GM12878 (cell line): Measurements from ENCODE around the gene MZB1. TPM values are rescaled to one million over a fixed set of nuclear protein-coding genes. Genes with fewer than 3 reads are reported as not detected.

Experiments
- ATAC-seq: fragments of 200-7000 bp; cut with Tn5 transposase; 3 replicates; pipeline ENCODE4 v1.9.1; 2020; ENCODE audit warnings: mild to moderate bottlenecking, moderate library complexity
- BruUV-seq: library from RNA; stranded (reverse); fragments of 400-500 nt; replicated peaks from 2 replicates; lab custom pipeline; 2021; lab: Mats Ljungman, UMichigan
- CTCF ChIA-PET: fragments of 300-600 bp; sonication (Branson Sonifier 250); formaldehyde crosslinking; extraction: SDS; loops from one replicate; lab custom pipeline; 2021; ENCODE audit warnings: inconsistent platforms; lab: Yijun Ruan, JAX
- POLR2A ChIA-PET: fragments of 350-600 bp; formaldehyde crosslinking; extraction: SDS; loops from one replicate; lab custom pipeline; 2021; ENCODE audit warnings: inconsistent platforms; lab: Charles Lee
- RAD21 ChIA-PET: fragments of 300-600 bp; sonication (Branson Sonifier 250); formaldehyde crosslinking; loops from one replicate; lab custom pipeline; 2023; ENCODE audit warnings: antibody characterized with exemption; ENCODE audit not compliant: unreplicated experiment; lab: Charles Lee
- SMC1A ChIA-PET: fragments of 300-600 bp; sonication (Branson Sonifier 250); formaldehyde crosslinking; loops from one replicate; lab custom pipeline; 2023; ENCODE audit not compliant: unreplicated experiment, uncharacterized antibody; lab: Charles Lee
- DNase-seq: peaks from one replicate; pipeline ENCODE4 v3.0.0-alpha.2; 2011; ENCODE audit warnings: low read depth, low spot score
- FAIRE-seq: peaks from 3 replicates; lab custom pipeline; 2011; peaks lifted over from hg19 to GRCh38; lab: Jason Lieb, UNC
- H2AFZ ChIP-seq: 2 replicates; pipeline ENCODE4 v1.6.0; 2011; ENCODE audit warnings: low read depth, low read length, control low read depth; ENCODE audit not compliant: control insufficient read depth
- H3K27ac ChIP-seq: 2 replicates; pipeline ENCODE4 v1.5.1; 2011; ENCODE audit warnings: control low read depth; ENCODE audit not compliant: control insufficient read depth, insufficient read depth
- H3K27me3 ChIP-seq, 2 experiments: replicated peaks in 1 of 2; 2 replicates each; pipeline versions ENCODE4 v1.6.0 to v1.6.1; 2011; ENCODE audit warnings: low read length in 1 of 2; ENCODE audit not compliant: control insufficient read depth in 2 of 2, insufficient read depth in 2 of 2
- H3K36me3 ChIP-seq, 2 experiments: 2 replicates each; pipeline ENCODE4 v1.5.1; 2011; ENCODE audit warnings: low read length in 1 of 2; ENCODE audit not compliant: control insufficient read depth in 2 of 2, insufficient read depth in 2 of 2
- H3K4me1 ChIP-seq: 2 replicates; pipeline ENCODE4 v1.6.1; 2011; ENCODE audit warnings: mild to moderate bottlenecking, low read length, moderate library complexity, mixed read lengths; ENCODE audit not compliant: control insufficient read depth, insufficient read depth
- H3K4me2 ChIP-seq: 2 replicates; pipeline ENCODE4 v1.6.0; 2011; ENCODE audit warnings: control low read depth; ENCODE audit not compliant: control insufficient read depth, insufficient read depth
- H3K4me3 ChIP-seq: fragments of 200-600 bp; sonication (generic); 2 replicates; pipeline ENCODE4 v1.5.1; 2016
- H3K79me2 ChIP-seq: 2 replicates; pipeline ENCODE4 v1.6.0; 2011; ENCODE audit warnings: low read length; ENCODE audit not compliant: control insufficient read depth, insufficient read depth
- H3K9ac ChIP-seq: 2 replicates; pipeline ENCODE4 v1.8.0; 2011; ENCODE audit warnings: low read length, control low read depth, mixed read lengths; ENCODE audit not compliant: control insufficient read depth, insufficient read depth
- H3K9me3 ChIP-seq: replicated peaks from 3 replicates; pipeline ENCODE4 v1.5.1; 2011; ENCODE audit warnings: mild to moderate bottlenecking, low read length; ENCODE audit not compliant: control insufficient read depth, insufficient read depth
- H4K20me1 ChIP-seq: 2 replicates; pipeline ENCODE4 v1.6.0; 2011; ENCODE audit not compliant: control insufficient read depth, insufficient read depth
- CBX3 ChIP-seq: fragments of 200-600 bp; sonication (generic); IDR thresholded peaks from 2 replicates; pipeline ENCODE4 v1.6.1; 2016; ENCODE audit warnings: low read depth, borderline replicate concordance
- CREB1 ChIP-seq: IDR thresholded peaks from 2 replicates; pipeline ENCODE4 v1.6.1; 2012; ENCODE audit warnings: low read depth, mild to moderate bottlenecking, inconsistent platforms
- DPF2 ChIP-seq: fragments of 450-650 bp; IDR thresholded peaks from 2 replicates; pipeline ENCODE4 v1.6.1; 2017; ENCODE audit warnings: mild to moderate bottlenecking
- FOXM1 ChIP-seq: IDR thresholded peaks from 2 replicates; pipeline ENCODE4 v1.6.1; 2012; ENCODE audit warnings: low read depth, mild to moderate bottlenecking, inconsistent platforms, low read length, moderate library complexity
- POLR2AphosphoS5 ChIP-seq: IDR thresholded peaks from 2 replicates; pipeline ENCODE4 v1.6.1; 2011; ENCODE audit warnings: mild to moderate bottlenecking, low read length, inconsistent platforms
- RBBP5 ChIP-seq: fragments of 200-600 bp; sonication (generic); conservative IDR thresholded peaks from 2 replicates; pipeline ENCODE4 v1.6.1; 2016
- SMAD1 ChIP-seq: fragments of 450-650 bp; IDR thresholded peaks from 2 replicates; pipeline ENCODE4 v1.6.1; 2018; ENCODE audit warnings: mild to moderate bottlenecking, low read depth; ENCODE audit not compliant: partially characterized antibody
- SMARCA5 ChIP-seq: fragments of 450-650 bp; IDR thresholded peaks from 2 replicates; pipeline ENCODE4 v1.6.1; 2017; ENCODE audit warnings: mild to moderate bottlenecking
- SRF ChIP-seq, 2 experiments: IDR thresholded peaks; 2 replicates each; pipeline ENCODE4 v1.6.1; 2011; ENCODE audit warnings: low read depth in 2 of 2, low read length in 2 of 2, mild to moderate bottlenecking in 1 of 2, moderate library complexity in 1 of 2
- STAT3 ChIP-seq: IDR thresholded peaks from 2 replicates; pipeline ENCODE4 v1.6.1; 2011; ENCODE audit warnings: low read depth, low read length, improper control_type of control experiment
- SUZ12 ChIP-seq: fragments of 200-600 bp; sonication (generic); IDR thresholded peaks from one replicate; pipeline ENCODE4 v1.6.1; 2018; ENCODE audit warnings: antibody characterized with exemption, mild to moderate bottlenecking; ENCODE audit not compliant: unreplicated experiment
- ZBED1 ChIP-seq: IDR thresholded peaks from 2 replicates; pipeline ENCODE4 v1.6.1; 2016; ENCODE audit warnings: borderline replicate concordance
- WGBS: methylation state at CpG from one replicate; pipeline ENCODE4 v1.1.6; 2016; ENCODE audit warnings: low lambda C conversion rate; ENCODE audit not compliant: insufficient replicate concordance, insufficient coverage; ENCODE audit errors: missing lambda C conversion rate; 5-methylcytosine and 5-hydroxymethylcytosine counted together
- in situ Hi-C: fragments of 300-500 bp; cut with MboI; formaldehyde crosslinking; loops from 9 replicates; pipeline ENCODE4 v1.14.3; 2018; ENCODE audit warnings: mixed read lengths
- intact Hi-C: fragments of 100-400 bp; cut with micrococcal nuclease; formaldehyde crosslinking; loops from one replicate; pipeline ENCODE4 v1.14.2; 2022; ENCODE audit not compliant: unreplicated experiment
- polyA plus RNA-seq, 11 experiments: library from polyadenylated mRNA; depleted of rRNA in 4 of 11; unstranded in 6 of 11; stranded (reverse) in 5 of 11; fragments of >200 nt; fragmentation: Nextera tagmentation in 4 of 11; fragmentation: Illumina TruSeq in 1 of 11; extraction: Ambion mirVana in 4 of 11; extraction: Trizol in 1 of 11; gene quantifications; 1 replicate in 1 of 11; 2 replicates in 10 of 11; pipeline versions ENCODE4 v1.2.1 to v1.2.3, GENCODE V29; 2011 to 2016; ENCODE audit warnings: inconsistent platforms in 2 of 11, missing spikeins in 2 of 11, low read depth in 1 of 11
- total RNA-seq, 4 experiments: library from RNA; depleted of rRNA in 3 of 4; stranded (reverse); fragments of >200 nt in 3 of 4; fragmentation: Illumina TruSeq in 1 of 4; extraction: Trizol in 1 of 4; gene quantifications; 2 replicates each; pipeline versions ENCODE4 v1.2.1 to v1.2.3, GENCODE V29; 2013 to 2021
- TF ChIP-seq, protein P1 (sequence below): fragments of 450-650 bp; IDR thresholded peaks from 2 replicates; pipeline ENCODE4 v1.6.1; 2017; ENCODE audit warnings: antibody characterized with exemption, mild to moderate bottlenecking, moderate library complexity

MZB1 gene
- total and polyA plus RNA-seq, 10 of the 15 experiments (the other 5 are each of a cell fraction or from before 2014, with no cell fraction given) = 19.3 to 406 (median 188) TPM

GRCh38 chr5:139387611-139388197 lies 2.0 kb downstream of the MZB1 start:
- H3K27ac ChIP-seq = peak overlapping the region; percentile 90
- SMC1A ChIA-PET = interaction anchor here (0.8 to 3.9 kb wide), 10 partner anchors 15 to 136 kb away, joined by 3 to 19 read pairs (median 3); partner anchors contain the start of genes PAIP2 and SPATA24
- in situ Hi-C loops (no loop called here), intact Hi-C loops (loop anchor here (5.0 kb wide), 1 partner anchor 190 kb away; the partner anchor contains the start of gene SIL1)
- CTCF ChIA-PET = interaction anchor here (0.7 to 3.2 kb wide), 12 partner anchors 9 to 808 kb away, joined by 3 to 15 read pairs (median 3); partner anchors contain the start of gene PAIP2
- no TSS peak for BruUV-seq
- TF ChIP-seq SUZ12 (no peak), POLR2AphosphoS5 (no peak), CREB1 (no peak), DPF2 (no peak), STAT3 (no peak), SRF (IDR thresholded peaks at IDR 0.05; ENCODE audit: low read depth in 2 of 2, low read length in 2 of 2) (no peak), SMAD1 (no peak), CBX3 (no peak), FOXM1 (no peak), RBBP5 (no peak), ZBED1 (no peak), SMARCA5 (no peak)
- TF ChIP-seq, protein P1, sequence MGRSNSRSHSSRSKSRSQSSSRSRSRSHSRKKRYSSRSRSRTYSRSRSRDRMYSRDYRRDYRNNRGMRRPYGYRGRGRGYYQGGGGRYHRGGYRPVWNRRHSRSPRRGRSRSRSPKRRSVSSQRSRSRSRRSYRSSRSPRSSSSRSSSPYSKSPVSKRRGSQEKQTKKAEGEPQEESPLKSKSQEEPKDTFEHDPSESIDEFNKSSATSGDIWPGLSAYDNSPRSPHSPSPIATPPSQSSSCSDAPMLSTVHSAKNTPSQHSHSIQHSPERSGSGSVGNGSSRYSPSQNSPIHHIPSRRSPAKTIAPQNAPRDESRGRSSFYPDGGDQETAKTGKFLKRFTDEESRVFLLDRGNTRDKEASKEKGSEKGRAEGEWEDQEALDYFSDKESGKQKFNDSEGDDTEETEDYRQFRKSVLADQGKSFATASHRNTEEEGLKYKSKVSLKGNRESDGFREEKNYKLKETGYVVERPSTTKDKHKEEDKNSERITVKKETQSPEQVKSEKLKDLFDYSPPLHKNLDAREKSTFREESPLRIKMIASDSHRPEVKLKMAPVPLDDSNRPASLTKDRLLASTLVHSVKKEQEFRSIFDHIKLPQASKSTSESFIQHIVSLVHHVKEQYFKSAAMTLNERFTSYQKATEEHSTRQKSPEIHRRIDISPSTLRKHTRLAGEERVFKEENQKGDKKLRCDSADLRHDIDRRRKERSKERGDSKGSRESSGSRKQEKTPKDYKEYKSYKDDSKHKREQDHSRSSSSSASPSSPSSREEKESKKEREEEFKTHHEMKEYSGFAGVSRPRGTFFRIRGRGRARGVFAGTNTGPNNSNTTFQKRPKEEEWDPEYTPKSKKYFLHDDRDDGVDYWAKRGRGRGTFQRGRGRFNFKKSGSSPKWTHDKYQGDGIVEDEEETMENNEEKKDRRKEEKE = no peak
- TF ChIP-seq, all 136 proteins: peak for 0
- Histone ChIP-seq H3K4me2 (peak overlapping the region; percentile 73), H3K4me1 (peaks cover 56% of the 10 kb centered on the region), H2AFZ (no peak overlapping the region), H3K36me3 (no peaks in the 10 kb centered on the region; a peak in 2 of 4 replicates), H3K4me3 (peak overlapping the region; percentile 87), H3K9ac (peak overlapping the region; percentile 97), H3K9me3 (no peaks in the 10 kb centered on the region), H3K27me3 (no peaks in the 10 kb centered on the region), H4K20me1 (no peaks in the 10 kb centered on the region), H3K79me2 (peaks cover 58% of the 10 kb centered on the region)
- DNase-seq = no peak
- 55% methylated on average over 10 of the region's 10 CpGs for WGBS
- ATAC-seq = no peak
- RAD21 ChIA-PET = interaction anchor here (0.6 to 5.8 kb wide), 11 partner anchors 12 to 141 kb away, joined by 3 to 42 read pairs (median 4); partner anchors contain the start of genes MATR3, PAIP2 and SPATA24
- FAIRE-seq = no peak
- POLR2A ChIA-PET = interaction anchor here (0.5 to 6.8 kb wide), 15 partner anchors 9 to 260 kb away, joined by 3 to 74 read pairs (median 4); partner anchors contain the start of genes CXXC5, MATR3, PAIP2 and SPATA24
